ENCODE measurements around the gene POU2F3. TPM values are rescaled to one million over a fixed set of nuclear protein-coding genes. Genes with fewer than 3 reads are reported as not detected.
A peak's percentile ranks its signal among the peaks of the same experiment; 100 is the strongest.

Gene POU2F3
- total RNA-seq, 1 donor from 2014 or later: 18.7 TPM

- no peak for DNase-seq
Observed at GRCh38 chr11:120342226-120342625, 102.3 kb downstream of the POU2F3 start.

GRCh38 chr11:120342678-120343077 lies 102.7 kb downstream of the POU2F3 start:
- no peak for DNase-seq

GRCh38 chr11:120343429-120343828 lies 103.5 kb downstream of the POU2F3 start:
- DNase-seq: no peak

GRCh38 chr11:120344302-120345004 lies 104.5 kb downstream of the POU2F3 start:
- no peak for DNase-seq

- DNase-seq: no peak
Observed at GRCh38 chr11:120346233-120346632, 106.3 kb downstream of the POU2F3 start.

- DNase-seq: no peak
Observed at GRCh38 chr11:120350637-120351036, 110.7 kb downstream of the POU2F3 start.

GRCh38 chr11:120352405-120352804 lies 112.5 kb downstream of the POU2F3 start:
- no peak for DNase-seq

GRCh38 chr11:120354068-120354467 lies 114.1 kb downstream of the POU2F3 start:
- DNase-seq: no peak

GRCh38 chr11:120354779-120355178 lies 114.8 kb downstream of the POU2F3 start:
- no peak for DNase-seq

- DNase-seq: no peak
Observed at GRCh38 chr11:120357620-120358019, 117.7 kb downstream of the POU2F3 start.

- DNase-seq: no peak
Observed at GRCh38 chr11:120358729-120359128, 118.8 kb downstream of the POU2F3 start.

GRCh38 chr11:120363436-120363835 lies 123.5 kb downstream of the POU2F3 start:
- no peak for DNase-seq

- DNase-seq: no peak
Observed at GRCh38 chr11:120365512-120365911, 125.6 kb downstream of the POU2F3 start.

Small RNAs within 50 kb of the gene (small RNA-seq; reads per million reads assigned to genes)
- gene RF00100 (ENCODE audit: low replicate concordance): 583 reads per million, percentile 98 among the genes with 10 or more reads in this experiment

Other genes with a start within 250 kb of the POU2F3 start
- gene TRIM29, start 102.0 kb upstream of the POU2F3 start, total RNA-seq: 206 TPM
- 19.0 TPM for gene OAF, start 29.1 kb upstream of the POU2F3 start, total RNA-seq
- 6.7 TPM for gene TLCD5, start 85.2 kb downstream of the POU2F3 start, total RNA-seq
- 129 TPM for gene ARHGEF12, start 96.3 kb downstream of the POU2F3 start, total RNA-seq

Measured in skin of body (tissue), 3 donors.